Measurements from ENCODE around the gene SYNDIG1L. TPM values are rescaled to one million over a fixed set of nuclear protein-coding genes. Genes with fewer than 3 reads are reported as not detected.

Gene SYNDIG1L
- total RNA-seq, 1 experiment from 2014 or later = not detected

Other genes with a start within 250 kb of the SYNDIG1L start
- not detected in 2 replicates for gene VSX2, start 186.8 kb downstream of the SYNDIG1L start, total RNA-seq (2014; rRNA removed; shearing (Covaris generic))
- gene ABCD4, start 123.3 kb downstream of the SYNDIG1L start, total RNA-seq (2014; rRNA removed; shearing (Covaris generic)) = 14.7 and 15.5 TPM in 2 replicates
- not detected in 2 replicates for gene VRTN, start 77.7 kb downstream of the SYNDIG1L start, total RNA-seq (2014; rRNA removed; shearing (Covaris generic))
- gene NPC2, start 67.1 kb upstream of the SYNDIG1L start, total RNA-seq (2014; rRNA removed; shearing (Covaris generic)) = 549 and 635 TPM in 2 replicates
- 28.3 and 36.6 TPM in 2 replicates for gene ISCA2, start 67.6 kb upstream of the SYNDIG1L start, total RNA-seq (2014; rRNA removed; shearing (Covaris generic))
- gene LTBP2, start 186.0 kb upstream of the SYNDIG1L start, total RNA-seq (2014; rRNA removed; shearing (Covaris generic)) = 0.59 and 1.7 TPM in 2 replicates